GM18951 (cell line): Measurements from ENCODE around the gene IQGAP2.

Experiments used
- POLR2A ChIP-seq: IDR thresholded peaks from 4 replicates; pipeline ENCODE4 v1.6.1; 2011; ENCODE audit warnings: mild to moderate bottlenecking; ENCODE audit not compliant: insufficient read length, insufficient read depth; ENCODE audit errors: extremely low read depth
- in situ Hi-C: fragments of 300-500 bp; cut with MboI; formaldehyde crosslinking; loops from one replicate; pipeline ENCODE4 v1.12.0; 2022; ENCODE audit warnings: low sequenced_read_pairs, mixed read lengths, inconsistent platforms; ENCODE audit not compliant: unreplicated experiment

Gene IQGAP2

DNA sequence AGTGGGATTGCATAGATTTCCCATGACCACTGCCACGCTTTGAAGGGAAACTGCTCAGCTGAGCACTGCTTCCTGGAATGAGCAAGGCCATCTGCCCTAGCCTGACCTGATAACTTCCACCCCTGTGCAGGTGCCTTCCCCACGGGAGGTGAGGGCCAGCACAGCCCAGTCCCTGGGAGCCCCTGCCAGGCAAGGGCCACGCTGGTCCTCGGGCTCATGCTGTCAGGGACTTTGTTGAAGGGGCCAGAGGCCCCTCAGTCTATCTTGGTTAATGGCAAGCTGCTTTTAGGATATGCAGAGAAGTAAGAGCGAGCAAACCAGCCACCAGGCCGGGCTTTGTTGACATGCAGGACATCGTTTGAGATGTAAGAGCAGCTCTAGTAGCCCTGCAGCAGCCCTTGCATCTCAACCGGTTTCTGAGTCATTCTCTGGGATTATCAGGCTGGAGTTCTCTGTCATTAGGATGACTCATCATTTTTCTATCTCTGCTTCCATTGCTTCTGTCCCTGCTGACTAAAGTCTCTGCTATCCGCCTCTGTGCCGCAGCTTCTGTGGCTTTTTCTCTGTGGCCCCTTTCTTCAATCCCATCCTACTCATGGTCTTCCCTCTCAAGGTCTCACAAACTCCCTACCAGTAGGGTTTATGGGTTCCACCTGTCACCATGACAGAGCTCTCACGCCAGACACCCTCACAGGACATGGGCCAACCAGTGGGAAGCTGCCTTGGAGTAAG, 30.6 kb upstream of the IQGAP2 start:
- in situ Hi-C loops = no loop called here

DNA sequence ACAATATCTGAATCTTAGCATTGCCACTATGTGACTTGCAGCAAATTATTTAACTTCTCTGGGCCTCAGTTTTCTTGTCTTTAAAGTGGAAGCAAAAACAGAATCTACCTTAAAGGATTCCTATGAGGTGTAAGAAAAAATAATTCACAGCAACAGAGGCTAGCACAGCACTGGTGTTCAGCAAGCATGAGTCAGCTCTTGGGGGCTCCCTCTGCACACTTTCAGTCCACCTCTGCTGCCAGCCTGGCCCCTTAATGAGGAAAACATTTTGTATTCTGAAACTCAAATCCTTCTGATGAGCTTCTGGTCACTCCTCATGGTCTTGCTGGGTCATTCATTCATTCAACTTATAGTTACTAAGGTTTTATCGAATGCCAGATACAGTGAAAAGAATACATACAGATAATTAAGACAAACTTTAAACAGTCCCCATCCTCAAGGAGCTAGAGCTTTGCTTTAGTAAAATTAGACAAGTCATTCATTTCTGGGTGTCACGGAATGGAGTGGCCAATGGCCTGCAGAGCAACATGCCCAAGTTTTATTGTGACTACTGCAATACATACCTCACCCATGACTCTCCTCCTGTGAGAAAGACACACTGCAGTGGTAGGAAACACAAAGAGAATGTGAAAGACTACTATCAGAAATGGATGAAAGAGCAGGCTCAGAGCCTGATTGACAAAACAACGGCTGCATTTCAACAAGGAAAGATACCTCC, 26.8 kb upstream of the IQGAP2 start:
- in situ Hi-C loops = no loop called here
- TF ChIP-seq POLR2A = no peak

More for the DNA sequence above, 30.6 kb upstream of the IQGAP2 start:
- TF ChIP-seq POLR2A = no peak

DNA sequence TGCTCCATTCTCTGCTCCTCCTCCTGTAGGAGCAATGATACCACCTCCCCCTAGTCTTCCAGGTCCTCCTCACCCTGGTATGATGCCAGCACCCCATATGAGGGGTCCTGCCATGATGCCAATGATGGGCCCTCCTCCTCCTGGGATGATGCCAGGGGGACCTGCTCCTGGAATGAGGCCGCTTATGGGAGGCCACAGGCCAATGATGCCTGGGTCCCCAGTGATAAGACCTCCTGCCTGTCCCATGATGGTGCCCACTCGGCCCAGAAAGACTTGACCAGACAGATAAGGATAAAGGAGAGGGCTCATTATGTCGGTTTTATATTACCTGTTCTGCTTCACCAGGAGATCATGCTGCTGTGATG, 26.2 kb upstream of the IQGAP2 start:
- in situ Hi-C loops = no loop called here
- no peak for TF ChIP-seq POLR2A

DNA sequence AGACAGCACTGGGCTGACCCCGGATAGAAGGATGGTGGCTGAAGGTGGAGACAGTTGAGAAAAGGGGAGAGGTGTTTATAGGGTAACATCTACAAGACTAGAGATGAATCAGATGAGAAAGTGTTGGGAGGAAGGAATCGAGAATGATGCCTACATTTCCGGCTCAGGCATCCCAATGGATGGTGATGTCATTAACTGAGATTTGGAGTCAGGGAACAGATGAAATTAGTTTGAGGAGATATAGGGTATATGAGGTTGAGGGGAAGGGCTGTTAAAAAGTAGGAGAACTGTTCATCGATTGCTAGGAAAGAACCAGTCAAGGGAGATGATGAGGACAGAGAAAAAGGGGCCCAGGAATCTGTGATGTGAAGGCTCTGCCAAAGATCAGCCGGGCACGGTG, 24.7 kb upstream of the IQGAP2 start:
- TF ChIP-seq POLR2A = no peak
- in situ Hi-C loops = no loop called here

DNA sequence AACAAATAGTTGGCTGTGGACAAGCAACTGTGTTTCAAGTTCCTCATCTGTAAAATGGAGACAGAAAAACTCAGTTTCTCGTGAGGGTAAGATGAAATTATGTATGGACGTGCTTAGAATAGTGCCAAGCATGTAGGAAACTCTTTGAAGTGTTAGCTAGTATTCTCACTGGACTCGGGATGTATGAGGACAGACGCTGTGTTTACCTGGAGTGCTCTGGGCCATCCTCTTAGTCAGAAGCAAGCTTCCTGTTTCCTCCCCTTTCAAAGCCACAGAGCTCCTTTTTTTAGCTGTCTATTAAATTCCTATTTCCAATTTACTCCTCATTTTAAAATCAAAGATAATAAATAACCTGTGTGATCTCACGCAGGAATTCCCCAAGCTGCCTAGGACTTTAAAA, 23.8 kb upstream of the IQGAP2 start:
- in situ Hi-C loops = no loop called here
- TF ChIP-seq POLR2A = no peak

DNA sequence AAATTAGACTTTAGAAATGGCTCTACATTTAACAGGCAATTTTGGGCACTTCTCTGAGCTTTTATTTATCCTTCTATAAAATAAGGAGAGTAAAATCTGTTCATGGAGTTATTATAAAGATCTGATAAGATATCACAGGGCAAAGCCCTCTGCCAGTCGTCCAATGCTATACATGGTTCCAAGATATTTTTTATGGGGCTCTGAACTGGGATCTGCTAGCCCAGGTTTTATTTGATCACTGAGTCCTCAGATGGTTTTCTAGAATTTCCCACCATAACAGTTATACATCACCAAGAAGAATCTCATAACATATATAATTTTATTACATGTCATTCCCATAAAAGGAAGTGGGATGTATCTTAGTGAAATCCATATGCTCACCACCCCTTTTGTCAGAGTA, 23.2 kb upstream of the IQGAP2 start:
- in situ Hi-C loops = no loop called here
- no peak for TF ChIP-seq POLR2A

DNA sequence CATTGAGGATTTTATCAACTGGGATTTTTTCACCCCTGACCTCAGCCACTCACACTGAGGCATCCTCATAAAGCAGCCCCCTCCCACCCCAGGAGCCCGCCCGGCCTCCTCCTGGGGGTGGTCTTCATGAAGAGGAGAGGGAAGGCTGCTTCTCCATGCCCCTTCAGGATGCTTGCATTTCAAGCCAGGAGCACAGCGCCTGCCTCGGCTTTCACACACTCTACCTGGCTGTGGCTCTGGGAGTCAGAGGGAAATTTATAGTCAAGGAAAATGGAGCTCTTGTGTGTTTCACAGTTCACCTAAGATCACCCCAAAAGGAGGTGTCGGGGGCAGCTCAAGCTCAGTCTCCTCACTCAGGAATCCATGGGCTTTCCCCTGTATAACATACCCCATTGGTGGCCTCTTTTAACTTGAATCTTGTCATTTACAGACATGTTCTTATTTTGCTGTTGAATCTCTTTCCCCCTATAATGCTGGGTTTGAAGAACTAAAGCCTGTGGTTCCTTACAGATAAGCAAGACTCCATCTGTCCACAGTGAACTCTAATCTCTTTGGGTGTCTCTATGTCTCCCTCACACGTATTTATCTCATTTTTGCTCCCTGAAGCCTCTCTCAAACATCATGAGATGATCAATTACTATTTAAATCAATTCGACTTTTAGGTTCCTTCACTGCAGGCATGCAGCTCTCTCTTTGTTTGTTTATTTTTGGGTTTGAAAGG, 22.6 kb upstream of the IQGAP2 start:
- TF ChIP-seq POLR2A = no peak
- in situ Hi-C loops = no loop called here

DNA sequence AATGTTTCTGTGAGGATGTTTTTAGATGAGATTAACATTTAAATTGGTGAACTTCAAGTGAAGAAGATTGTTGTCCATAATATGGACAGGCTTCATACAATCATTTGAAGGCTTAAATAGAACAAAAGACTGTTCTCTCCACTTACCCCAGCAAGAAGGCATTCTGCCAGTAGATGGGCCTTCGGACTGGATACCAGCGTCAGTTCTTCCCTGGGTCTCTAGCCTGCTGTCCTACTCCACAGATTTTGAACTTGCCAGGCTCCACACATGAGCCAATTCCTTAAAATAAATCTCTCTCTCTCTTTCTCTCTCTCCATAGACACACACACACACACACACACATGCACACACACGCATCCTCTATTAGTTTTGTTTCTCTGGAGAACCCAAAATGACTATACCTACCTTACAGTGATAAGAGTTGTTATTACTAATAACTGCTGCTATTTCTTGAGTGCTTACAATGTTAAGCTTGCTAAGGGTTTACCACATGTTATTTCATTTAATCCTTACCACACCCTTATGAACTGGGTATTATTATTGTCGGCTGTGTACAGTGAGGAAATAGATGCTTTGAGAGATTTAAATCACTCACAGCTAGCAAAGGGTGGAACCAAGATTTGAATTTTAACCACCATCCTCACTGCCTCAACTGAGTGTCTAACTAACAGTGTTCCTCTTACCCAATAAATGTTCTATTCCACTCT, 19.8 kb upstream of the IQGAP2 start:
- in situ Hi-C loops = no loop called here

DNA sequence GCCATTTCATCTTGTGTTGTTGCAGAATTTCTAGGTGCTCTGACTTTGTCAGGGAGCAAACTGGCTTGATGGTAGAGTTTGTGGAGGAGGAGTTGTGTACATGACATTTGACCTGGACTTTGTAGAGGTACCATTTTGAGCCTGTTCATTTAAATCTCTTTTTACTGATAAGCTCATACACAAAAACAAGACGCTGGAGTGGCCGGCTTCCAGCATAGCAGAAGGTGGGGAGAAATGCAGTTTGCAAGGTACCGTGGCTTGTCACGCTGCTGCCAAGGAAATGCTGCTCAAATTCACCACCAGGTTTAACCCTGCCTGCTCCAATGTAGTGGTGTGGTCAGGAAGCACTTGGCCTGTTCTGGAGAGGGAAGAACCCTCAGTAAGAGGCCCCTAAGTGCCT, 18.9 kb upstream of the IQGAP2 start:
- in situ Hi-C loops = no loop called here
- no peak for TF ChIP-seq POLR2A

More for the DNA sequence above, 19.8 kb upstream of the IQGAP2 start:
- no peak for TF ChIP-seq POLR2A

DNA sequence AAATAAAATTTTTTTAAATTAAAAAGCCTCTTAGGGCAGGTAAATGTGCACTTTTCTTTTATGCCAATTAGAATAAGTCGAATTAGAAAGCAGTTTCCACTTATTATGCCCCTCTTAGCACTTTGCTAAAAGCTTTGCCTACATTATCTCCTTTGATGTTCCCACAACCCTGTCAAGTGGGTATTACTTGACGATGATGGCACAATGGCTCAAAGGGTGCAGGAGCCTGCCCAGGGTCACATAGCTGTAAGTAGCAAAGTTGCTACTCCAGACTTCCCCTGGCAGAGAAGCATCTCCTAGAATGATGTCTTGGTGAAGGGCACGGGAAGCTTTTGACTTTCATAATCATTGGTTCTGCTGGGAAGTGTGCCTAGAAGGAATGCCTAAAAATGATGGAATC, 18.4 kb upstream of the IQGAP2 start:
- TF ChIP-seq POLR2A = no peak
- in situ Hi-C loops = no loop called here

DNA sequence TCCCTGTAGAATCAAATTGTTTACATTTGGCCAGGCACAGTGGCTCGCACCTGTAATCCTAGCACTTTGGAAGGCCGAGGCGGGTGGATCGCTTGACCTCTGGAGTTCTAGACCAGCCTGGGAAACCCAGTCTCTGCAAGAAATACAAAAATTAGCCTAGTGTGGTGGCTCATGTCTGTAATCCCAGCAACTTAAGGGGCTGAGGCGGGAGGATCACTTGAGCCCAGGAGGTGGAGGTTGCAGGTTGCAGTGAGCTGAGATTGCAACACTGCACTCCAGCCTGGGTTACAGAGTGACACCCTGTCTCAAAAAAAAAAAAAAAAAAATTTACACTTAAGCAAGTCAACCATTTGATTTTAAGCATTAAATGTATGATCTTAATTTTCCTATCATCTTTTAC, 17.5 kb upstream of the IQGAP2 start:
- no peak for TF ChIP-seq POLR2A
- in situ Hi-C loops = no loop called here

DNA sequence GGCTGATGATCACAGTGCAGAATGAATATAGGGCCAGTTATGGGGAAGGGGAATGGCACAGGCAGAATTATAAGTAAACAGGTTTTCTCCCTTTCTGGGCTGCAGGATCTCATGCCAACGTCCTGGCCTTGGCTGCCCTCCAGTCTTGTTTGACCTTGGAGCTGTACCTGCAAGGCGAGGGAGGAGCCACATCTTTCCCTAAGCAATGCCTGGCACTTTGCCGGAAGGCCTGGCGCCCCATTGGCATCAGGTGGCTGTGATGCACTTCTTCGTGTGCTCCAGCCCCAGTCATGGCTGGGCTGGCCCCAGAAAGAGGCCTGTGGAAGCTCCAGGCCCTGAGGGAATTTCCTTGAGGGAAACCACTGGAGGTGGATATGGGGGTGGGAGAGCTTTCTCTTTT, 16.7 kb upstream of the IQGAP2 start:
- in situ Hi-C loops = no loop called here
- no peak for TF ChIP-seq POLR2A

DNA sequence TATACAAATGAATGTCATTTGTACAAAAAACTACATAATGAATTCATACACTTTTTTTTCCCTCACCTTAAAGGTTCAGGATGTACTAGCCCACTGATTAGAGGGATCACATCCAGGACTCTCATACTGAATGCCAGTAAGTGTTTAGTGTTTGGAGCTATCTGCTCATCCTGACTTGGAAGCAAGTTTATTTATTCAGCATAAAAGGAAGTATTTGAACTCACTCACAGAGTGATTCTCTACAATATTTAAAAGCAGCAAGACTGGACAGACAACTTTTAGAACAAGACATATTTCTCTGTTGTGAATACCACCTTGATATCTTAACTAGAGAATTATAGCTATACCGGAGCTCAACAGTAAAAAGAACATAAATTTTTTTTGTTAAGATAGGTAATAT, 14.8 kb upstream of the IQGAP2 start:
- TF ChIP-seq POLR2A = no peak
- in situ Hi-C loops = no loop called here

DNA sequence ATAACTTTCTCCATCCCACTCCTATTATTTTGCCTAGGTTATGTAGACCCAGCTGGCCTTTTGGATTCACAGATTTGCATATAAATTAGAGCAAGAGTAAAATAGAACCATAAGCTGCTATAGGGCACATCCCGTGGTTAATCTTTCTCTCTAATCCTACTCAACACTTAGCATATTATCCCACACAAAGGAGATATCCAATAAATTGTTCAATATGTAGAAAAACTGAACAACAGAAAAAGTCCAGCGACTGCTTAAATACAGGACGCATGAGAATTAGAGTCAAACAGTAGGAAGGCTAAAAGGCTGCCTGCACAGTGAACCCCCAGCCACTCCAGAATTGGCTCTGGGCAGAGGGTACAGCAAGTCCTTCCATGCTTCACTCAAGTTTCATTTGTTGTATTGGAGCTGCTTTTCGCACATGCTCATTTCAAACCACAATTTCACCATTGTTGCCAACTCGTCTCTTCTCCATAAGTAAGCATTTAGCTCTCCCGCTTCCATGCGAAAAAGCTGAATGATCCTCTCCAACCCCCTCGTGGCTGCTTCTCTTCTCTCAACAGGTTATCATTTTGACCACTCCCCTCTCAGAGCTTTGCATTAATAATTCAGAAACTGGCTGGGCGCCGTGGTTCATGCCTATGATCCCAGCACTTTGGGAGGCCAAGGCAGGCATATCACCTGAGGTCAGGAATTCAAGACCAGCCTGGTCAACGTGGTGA, 14.1 kb upstream of the IQGAP2 start:
- in situ Hi-C loops = no loop called here
- TF ChIP-seq POLR2A = no peak
